HepG2 (cell line): ENCODE data around the gene ATP13A1. TPM values are rescaled to one million over a fixed set of nuclear protein-coding genes. Genes with fewer than 3 reads are reported as not detected.

ENCODE experiments used
- CBX5 ChIP-seq: sonication (generic); formaldehyde crosslinking; IDR thresholded peaks from 2 replicates; pipeline ENCODE4 v1.4.0; 2020; ENCODE audit warnings: missing genetic modification reagents, borderline replicate concordance
- NRL ChIP-seq: sonication (generic); formaldehyde crosslinking; IDR thresholded peaks from 2 replicates; pipeline ENCODE4 v1.5.0; 2020; ENCODE audit warnings: missing genetic modification reagents, mild to moderate bottlenecking, moderate library complexity, borderline replicate concordance
- PAF1 ChIP-seq: IDR thresholded peaks from 2 replicates; pipeline ENCODE4 v1.6.1; 2016; ENCODE audit warnings: missing genetic modification reagents, missing compliant biosample characterization
- PAXIP1 ChIP-seq: sonication (generic); formaldehyde crosslinking; conservative IDR thresholded peaks from 2 replicates; pipeline ENCODE4 v1.4.0; 2020; ENCODE audit warnings: mild to moderate bottlenecking, missing genetic modification reagents, moderate library complexity
- SALL2 ChIP-seq: sonication (generic); formaldehyde crosslinking; IDR thresholded peaks from 2 replicates; pipeline ENCODE4 v1.8.1; 2023; ENCODE audit warnings: mild to moderate bottlenecking, missing genetic modification reagents, inconsistent platforms
- SATB2 ChIP-seq: sonication (generic); formaldehyde crosslinking; IDR thresholded peaks from 2 replicates; pipeline ENCODE4 v1.5.0; 2020; ENCODE audit warnings: missing genetic modification reagents
- SMYD3 ChIP-seq: sonication (generic); formaldehyde crosslinking; IDR thresholded peaks from 2 replicates; pipeline ENCODE4 v1.8.1; 2023; ENCODE audit warnings: mild to moderate bottlenecking, missing genetic modification reagents
- ZNF17 ChIP-seq: sonication (generic); formaldehyde crosslinking; IDR thresholded peaks from 2 replicates; pipeline ENCODE4 v1.5.0; 2020; ENCODE audit warnings: mild to moderate bottlenecking, missing genetic modification reagents
- ZNF383 ChIP-seq: sonication (generic); formaldehyde crosslinking; IDR thresholded peaks from 2 replicates; pipeline ENCODE4 v1.4.0; 2020; ENCODE audit warnings: missing genetic modification reagents, mild to moderate bottlenecking, borderline replicate concordance
- ZNF546 ChIP-seq: sonication (generic); formaldehyde crosslinking; conservative IDR thresholded peaks from 2 replicates; pipeline ENCODE4 v1.8.1; 2023; ENCODE audit warnings: mild to moderate bottlenecking, missing genetic modification reagents
- ZNF720 ChIP-seq: sonication (generic); formaldehyde crosslinking; IDR thresholded peaks from 2 replicates; pipeline ENCODE4 v1.4.0; 2020; ENCODE audit warnings: missing genetic modification reagents
- polyA plus RNA-seq, 8 experiments: library from polyadenylated mRNA; depleted of rRNA in 3 of 8; stranded (reverse) in 7 of 8; unstranded in 1 of 8; fragments of >200 nt; fragmentation: Illumina TruSeq in 4 of 8; extraction: Trizol in 4 of 8; gene quantifications; 2 replicates each; pipeline versions ENCODE4 v1.2.1 to v1.2.3, GENCODE V29; 2011 to 2016; ENCODE audit warnings: low read depth in 4 of 8, missing spikeins in 1 of 8, mixed read lengths in 1 of 8; ENCODE audit not compliant: insufficient read depth in 1 of 8
- total RNA-seq, 5 experiments: library from RNA; depleted of rRNA; stranded (reverse); fragments of >200 nt; fragmentation: Illumina TruSeq; extraction: Trizol; gene quantifications; 2 replicates each; pipeline ENCODE4 v1.2.3, GENCODE V29; 2016; ENCODE audit warnings: low read depth in 1 of 5
- TF ChIP-seq, protein P1 (sequence below): sonication (generic); formaldehyde crosslinking; IDR thresholded peaks from 2 replicates; pipeline ENCODE4 v1.4.0; 2020; ENCODE audit warnings: low read depth, missing genetic modification reagents
- TF ChIP-seq, protein P2 (sequence below): sonication (generic); IDR thresholded peaks from 2 replicates; pipeline ENCODE4 v1.6.1; 2016; ENCODE audit warnings: low read depth, borderline replicate concordance
- TF ChIP-seq, protein P3 (sequence below): sonication (generic); formaldehyde crosslinking; conservative IDR thresholded peaks from 2 replicates; pipeline ENCODE4 v1.5.0; 2020; ENCODE audit warnings: missing genetic modification reagents
- TF ChIP-seq, protein P4 (sequence below): IDR thresholded peaks from 2 replicates; pipeline ENCODE4 v1.4.0; 2020; ENCODE audit warnings: mild to moderate bottlenecking, missing genetic modification reagents

ATP13A1 gene
- total and polyA plus RNA-seq, 2 of the 13 experiments (the other 11 are each of a cell fraction or from before 2014, with no cell fraction given), result 23.2 to 41.7 TPM

DNA sequence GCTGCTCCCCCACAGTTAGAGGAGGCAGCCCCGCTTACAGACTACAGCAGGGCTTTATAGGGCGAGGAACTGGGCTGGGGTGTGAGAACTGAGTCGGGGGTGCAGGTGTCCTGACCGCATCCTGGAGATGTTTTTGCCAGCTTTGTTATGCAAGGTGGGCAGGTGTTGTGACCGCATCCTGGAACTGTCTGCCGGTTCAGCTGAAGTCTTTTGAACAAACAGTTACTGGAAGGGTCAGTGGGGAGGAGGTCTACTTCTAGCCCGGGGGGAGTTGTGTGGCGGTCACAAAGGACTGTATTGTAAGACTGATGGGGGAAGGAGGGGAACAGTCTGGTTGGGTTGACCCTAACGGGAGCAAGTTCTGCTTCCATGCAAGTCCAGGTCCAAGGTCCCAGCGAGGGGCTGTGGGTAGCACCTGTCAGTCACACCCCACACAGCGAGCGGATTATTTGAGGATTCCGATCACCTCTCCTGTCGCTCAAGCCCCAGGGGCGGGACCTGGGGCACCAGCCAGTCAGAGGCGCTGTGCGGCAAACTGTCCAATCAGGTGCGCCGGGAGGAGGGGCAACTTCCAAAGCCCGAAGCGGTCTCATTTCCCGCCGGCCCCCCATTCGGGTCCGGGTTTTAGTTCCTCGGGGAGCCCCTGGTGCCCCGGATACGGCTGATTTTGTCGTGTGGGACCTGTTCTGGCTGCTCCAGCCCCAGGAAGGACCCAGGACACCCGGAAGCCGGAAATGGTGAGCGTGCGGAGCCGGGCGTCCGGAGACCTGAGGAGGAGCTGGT is 4.9 kb upstream of the ATP13A1 start, which contains the start of gene ZNF101 (continued):
- TF ChIP-seq, protein P1, sequence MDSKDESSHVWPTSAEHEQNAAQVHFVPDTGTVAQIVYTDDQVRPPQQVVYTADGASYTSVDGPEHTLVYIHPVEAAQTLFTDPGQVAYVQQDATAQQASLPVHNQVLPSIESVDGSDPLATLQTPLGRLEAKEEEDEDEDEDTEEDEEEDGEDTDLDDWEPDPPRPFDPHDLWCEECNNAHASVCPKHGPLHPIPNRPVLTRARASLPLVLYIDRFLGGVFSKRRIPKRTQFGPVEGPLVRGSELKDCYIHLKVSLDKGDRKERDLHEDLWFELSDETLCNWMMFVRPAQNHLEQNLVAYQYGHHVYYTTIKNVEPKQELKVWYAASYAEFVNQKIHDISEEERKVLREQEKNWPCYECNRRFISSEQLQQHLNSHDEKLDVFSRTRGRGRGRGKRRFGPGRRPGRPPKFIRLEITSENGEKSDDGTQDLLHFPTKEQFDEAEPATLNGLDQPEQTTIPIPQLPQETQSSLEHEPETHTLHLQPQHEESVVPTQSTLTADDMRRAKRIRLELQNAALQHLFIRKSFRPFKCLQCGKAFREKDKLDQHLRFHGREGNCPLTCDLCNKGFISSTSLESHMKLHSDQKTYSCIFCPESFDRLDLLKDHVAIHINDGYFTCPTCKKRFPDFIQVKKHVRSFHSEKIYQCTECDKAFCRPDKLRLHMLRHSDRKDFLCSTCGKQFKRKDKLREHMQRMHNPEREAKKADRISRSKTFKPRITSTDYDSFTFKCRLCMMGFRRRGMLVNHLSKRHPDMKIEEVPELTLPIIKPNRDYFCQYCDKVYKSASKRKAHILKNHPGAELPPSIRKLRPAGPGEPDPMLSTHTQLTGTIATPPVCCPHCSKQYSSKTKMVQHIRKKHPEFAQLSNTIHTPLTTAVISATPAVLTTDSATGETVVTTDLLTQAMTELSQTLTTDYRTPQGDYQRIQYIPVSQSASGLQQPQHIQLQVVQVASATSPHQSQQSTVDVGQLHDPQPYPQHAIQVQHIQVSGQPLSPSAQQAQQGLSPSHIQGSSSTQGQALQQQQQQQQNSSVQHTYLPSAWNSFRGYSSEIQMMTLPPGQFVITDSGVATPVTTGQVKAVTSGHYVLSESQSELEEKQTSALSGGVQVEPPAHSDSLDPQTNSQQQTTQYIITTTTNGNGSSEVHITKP (CRISPR knock-in tag), result peak; percentile 92
- TF ChIP-seq, protein P2, sequence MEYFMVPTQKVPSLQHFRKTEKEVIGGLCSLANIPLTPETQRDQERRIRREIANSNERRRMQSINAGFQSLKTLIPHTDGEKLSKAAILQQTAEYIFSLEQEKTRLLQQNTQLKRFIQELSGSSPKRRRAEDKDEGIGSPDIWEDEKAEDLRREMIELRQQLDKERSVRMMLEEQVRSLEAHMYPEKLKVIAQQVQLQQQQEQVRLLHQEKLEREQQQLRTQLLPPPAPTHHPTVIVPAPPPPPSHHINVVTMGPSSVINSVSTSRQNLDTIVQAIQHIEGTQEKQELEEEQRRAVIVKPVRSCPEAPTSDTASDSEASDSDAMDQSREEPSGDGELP, result peak; percentile 87
- TF ChIP-seq ZNF383 (no peak), SATB2 (CRISPR knock-in tag) (no peak), PAXIP1 (CRISPR knock-in tag) (peak; percentile 92), ZNF17 (CRISPR knock-in tag) (no peak), PAF1 (CRISPR knock-in tag) (no peak), SALL2 (CRISPR knock-in tag) (no peak), SMYD3 (CRISPR knock-in tag) (no peak; the same call in 1 of the 2 replicates), ZNF720 (CRISPR knock-in tag) (no peak), ZNF546 (0 out of 2 replicates have a peak, but pooled peaks have one; percentile 47), NRL (CRISPR knock-in tag) (no peak), CBX5 (no peak)
- TF ChIP-seq, protein P3, sequence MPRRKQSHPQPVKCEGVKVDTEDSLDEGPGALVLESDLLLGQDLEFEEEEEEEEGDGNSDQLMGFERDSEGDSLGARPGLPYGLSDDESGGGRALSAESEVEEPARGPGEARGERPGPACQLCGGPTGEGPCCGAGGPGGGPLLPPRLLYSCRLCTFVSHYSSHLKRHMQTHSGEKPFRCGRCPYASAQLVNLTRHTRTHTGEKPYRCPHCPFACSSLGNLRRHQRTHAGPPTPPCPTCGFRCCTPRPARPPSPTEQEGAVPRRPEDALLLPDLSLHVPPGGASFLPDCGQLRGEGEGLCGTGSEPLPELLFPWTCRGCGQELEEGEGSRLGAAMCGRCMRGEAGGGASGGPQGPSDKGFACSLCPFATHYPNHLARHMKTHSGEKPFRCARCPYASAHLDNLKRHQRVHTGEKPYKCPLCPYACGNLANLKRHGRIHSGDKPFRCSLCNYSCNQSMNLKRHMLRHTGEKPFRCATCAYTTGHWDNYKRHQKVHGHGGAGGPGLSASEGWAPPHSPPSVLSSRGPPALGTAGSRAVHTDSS (CRISPR knock-in tag), result no peak
- TF ChIP-seq, protein P4, sequence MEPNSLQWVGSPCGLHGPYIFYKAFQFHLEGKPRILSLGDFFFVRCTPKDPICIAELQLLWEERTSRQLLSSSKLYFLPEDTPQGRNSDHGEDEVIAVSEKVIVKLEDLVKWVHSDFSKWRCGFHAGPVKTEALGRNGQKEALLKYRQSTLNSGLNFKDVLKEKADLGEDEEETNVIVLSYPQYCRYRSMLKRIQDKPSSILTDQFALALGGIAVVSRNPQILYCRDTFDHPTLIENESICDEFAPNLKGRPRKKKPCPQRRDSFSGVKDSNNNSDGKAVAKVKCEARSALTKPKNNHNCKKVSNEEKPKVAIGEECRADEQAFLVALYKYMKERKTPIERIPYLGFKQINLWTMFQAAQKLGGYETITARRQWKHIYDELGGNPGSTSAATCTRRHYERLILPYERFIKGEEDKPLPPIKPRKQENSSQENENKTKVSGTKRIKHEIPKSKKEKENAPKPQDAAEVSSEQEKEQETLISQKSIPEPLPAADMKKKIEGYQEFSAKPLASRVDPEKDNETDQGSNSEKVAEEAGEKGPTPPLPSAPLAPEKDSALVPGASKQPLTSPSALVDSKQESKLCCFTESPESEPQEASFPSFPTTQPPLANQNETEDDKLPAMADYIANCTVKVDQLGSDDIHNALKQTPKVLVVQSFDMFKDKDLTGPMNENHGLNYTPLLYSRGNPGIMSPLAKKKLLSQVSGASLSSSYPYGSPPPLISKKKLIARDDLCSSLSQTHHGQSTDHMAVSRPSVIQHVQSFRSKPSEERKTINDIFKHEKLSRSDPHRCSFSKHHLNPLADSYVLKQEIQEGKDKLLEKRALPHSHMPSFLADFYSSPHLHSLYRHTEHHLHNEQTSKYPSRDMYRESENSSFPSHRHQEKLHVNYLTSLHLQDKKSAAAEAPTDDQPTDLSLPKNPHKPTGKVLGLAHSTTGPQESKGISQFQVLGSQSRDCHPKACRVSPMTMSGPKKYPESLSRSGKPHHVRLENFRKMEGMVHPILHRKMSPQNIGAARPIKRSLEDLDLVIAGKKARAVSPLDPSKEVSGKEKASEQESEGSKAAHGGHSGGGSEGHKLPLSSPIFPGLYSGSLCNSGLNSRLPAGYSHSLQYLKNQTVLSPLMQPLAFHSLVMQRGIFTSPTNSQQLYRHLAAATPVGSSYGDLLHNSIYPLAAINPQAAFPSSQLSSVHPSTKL, result peak; percentile 48; the same call in 1 of the 2 replicates
- TF ChIP-seq, all 625 proteins: peak for 244
